HEK293 (cell line): Measurements from ENCODE around the gene HYDIN.

Source experiments
- ZNF140 ChIP-seq: fragments of 450-650 bp; formaldehyde crosslinking; IDR thresholded peaks from 2 replicates; pipeline ENCODE4 v1.5.1; 2016; ENCODE audit warnings: missing biosample characterization, missing genetic modification characterization
- ZNF426 ChIP-seq: fragments of 450-650 bp; formaldehyde crosslinking; IDR thresholded peaks from 2 replicates; pipeline ENCODE4 v1.5.1; 2017; ENCODE audit warnings: missing biosample characterization, missing genetic modification characterization, mild to moderate bottlenecking, inconsistent platforms, moderate library complexity
- TF ChIP-seq, protein P1 (sequence below): fragments of 450-650 bp; formaldehyde crosslinking; IDR thresholded peaks from 2 replicates; pipeline ENCODE4 v1.5.1; 2016; ENCODE audit warnings: missing biosample characterization, missing genetic modification characterization
- TF ChIP-seq, protein P2 (sequence below): fragments of 450-650 bp; formaldehyde crosslinking; IDR thresholded peaks from 2 replicates; pipeline ENCODE4 v1.5.1; 2016; ENCODE audit warnings: missing biosample characterization, missing genetic modification characterization
- TF ChIP-seq, protein P3 (sequence below): fragments of 450-650 bp; formaldehyde crosslinking; IDR thresholded peaks from 2 replicates; pipeline ENCODE4 v1.5.1; 2016; ENCODE audit warnings: missing biosample characterization, missing genetic modification characterization
- TF ChIP-seq, protein P4 (sequence below): fragments of 450-650 bp; formaldehyde crosslinking; IDR thresholded peaks from 2 replicates; pipeline ENCODE4 v1.5.1; 2016; ENCODE audit warnings: missing biosample characterization, missing genetic modification characterization

DNA sequence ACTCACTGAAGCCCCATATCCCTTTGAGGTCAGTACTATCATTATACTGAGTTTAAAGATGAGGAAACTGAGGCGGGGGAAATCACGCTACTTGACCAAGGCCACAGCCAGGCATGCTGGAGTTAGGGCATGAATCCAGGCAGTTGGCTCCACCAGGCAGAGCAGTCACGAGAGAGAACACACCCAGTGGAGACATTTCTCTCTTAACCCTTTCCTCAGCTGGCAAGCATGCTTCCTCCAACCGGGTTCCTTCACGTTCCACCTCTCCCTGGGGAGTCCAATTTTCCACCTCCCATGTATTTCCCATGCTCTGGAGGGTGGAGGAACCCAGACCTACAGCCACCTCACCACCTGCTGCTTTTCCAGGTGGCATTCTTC is 462.3 kb downstream of the HYDIN start:
- TF ChIP-seq, protein P1, sequence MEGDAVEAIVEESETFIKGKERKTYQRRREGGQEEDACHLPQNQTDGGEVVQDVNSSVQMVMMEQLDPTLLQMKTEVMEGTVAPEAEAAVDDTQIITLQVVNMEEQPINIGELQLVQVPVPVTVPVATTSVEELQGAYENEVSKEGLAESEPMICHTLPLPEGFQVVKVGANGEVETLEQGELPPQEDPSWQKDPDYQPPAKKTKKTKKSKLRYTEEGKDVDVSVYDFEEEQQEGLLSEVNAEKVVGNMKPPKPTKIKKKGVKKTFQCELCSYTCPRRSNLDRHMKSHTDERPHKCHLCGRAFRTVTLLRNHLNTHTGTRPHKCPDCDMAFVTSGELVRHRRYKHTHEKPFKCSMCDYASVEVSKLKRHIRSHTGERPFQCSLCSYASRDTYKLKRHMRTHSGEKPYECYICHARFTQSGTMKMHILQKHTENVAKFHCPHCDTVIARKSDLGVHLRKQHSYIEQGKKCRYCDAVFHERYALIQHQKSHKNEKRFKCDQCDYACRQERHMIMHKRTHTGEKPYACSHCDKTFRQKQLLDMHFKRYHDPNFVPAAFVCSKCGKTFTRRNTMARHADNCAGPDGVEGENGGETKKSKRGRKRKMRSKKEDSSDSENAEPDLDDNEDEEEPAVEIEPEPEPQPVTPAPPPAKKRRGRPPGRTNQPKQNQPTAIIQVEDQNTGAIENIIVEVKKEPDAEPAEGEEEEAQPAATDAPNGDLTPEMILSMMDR (tag by site-specific recombination), result no peak
- TF ChIP-seq, protein P2, sequence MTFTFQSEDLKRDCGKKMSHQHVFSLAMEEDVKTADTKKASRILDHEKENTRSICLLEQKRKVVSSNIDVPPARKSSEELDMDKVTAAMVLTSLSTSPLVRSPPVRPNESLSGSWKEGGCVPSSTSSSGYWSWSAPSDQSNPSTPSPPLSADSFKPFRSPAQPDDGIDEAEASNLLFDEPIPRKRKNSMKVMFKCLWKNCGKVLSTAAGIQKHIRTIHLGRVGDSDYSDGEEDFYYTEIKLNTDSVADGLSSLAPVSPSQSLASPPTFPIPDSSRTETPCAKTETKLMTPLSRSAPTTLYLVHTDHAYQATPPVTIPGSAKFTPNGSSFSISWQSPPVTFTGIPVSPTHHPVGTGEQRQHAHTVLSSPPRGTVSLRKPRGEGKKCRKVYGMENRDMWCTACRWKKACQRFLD (tag by site-specific recombination), result no peak
- TF ChIP-seq, protein P3, sequence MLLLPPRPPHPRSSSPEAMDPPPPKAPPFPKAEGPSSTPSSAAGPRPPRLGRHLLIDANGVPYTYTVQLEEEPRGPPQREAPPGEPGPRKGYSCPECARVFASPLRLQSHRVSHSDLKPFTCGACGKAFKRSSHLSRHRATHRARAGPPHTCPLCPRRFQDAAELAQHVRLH, result no peak
- TF ChIP-seq, protein P4, sequence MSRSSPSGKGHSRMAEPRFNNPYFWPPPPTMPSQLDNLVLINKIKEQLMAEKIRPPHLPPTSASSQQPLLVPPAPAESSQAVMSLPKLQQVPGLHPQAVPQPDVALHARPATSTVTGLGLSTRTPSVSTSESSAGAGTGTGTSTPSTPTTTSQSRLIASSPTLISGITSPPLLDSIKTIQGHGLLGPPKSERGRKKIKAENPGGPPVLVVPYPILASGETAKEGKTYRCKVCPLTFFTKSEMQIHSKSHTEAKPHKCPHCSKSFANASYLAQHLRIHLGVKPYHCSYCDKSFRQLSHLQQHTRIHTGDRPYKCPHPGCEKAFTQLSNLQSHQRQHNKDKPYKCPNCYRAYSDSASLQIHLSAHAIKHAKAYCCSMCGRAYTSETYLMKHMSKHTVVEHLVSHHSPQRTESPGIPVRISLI (tag by site-specific recombination), result no peak
- TF ChIP-seq ZNF426 (tag by site-specific recombination) (no peak), ZNF140 (tag by site-specific recombination) (no peak)
